Inferior parietal cortex (tissue), 1 donor: ENCODE data around the gene KRTAP6-2.

Experiments
- DNase-seq: peaks from one replicate; pipeline ENCODE4 v3.0.0-alpha.2; 2016; ENCODE audit errors: extremely low spot score

The KRTAP6-2 gene, protein sequence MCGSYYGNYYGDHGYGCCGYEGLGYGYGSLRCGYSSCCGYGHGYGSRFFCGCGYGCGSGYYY

DNA sequence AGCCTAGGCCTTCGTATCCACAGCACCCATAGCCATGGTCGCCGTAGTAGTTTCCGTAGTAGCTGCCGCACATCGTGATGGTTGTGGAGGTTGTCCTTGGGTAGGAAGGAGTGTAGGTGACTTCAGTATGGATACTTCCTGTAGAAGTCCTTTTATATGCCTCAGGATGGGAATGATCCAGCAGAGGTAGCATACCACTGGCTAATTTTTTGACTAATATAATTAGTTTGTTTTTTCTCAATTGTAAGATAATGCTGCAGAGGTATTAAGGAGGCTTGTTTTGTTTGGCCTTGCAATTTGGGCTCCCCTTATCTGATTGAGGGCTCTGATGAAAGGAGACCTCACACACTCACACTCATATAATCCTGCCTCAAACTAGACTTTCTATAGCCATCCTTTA lies at the start of gene KRTAP6-2:
Gene KRTAP6-2, minus strand, starts transcription at position 101 of the 400 bp plus-strand sequence. Its CDS starts 28 bp downstream, at position 73.
- DNase-seq: no peak

DNA sequence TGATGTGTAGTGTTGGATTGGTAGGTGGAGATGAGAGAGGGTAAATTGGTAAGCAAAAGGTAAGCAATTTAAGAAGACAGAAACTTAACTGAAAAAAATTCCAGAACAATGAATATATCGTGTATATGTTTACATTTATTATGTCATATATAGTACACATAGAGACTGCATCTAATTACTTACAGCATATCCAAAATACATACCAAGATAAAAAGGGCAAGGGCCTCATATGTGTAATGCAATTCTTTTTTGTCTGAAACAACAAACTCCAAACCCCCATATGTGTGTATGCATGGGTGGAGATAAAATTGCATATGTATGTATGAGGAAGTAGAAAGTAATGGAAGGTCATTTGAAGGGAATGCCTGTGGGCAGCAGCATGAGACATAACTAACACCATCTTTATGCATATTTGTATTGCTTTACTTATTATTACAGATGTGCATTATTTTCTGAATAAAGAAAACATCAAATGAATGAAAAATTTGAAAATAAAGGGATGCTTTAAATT lies 48.3 kb upstream of the KRTAP6-2 start:
- no peak for DNase-seq

DNA sequence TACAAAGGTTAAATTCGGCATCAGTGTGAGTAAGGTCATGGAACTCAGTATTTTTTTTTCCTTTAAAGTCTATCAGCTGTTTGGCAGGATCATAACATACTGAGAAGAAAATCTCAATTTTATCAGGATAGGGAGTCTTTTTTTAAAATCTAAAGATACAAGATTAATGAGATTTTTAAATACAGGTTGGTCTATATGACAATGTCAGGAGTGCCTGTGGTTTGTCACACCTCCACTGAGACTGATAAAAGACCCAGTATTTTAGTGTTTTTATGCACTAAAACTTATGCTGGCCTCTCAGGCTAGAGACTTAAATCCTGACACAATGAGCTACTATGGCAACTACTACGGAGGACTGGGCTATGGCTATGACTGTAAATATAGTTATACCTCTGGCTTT lies 43.9 kb upstream of the KRTAP6-2 start, which contains the start of gene KRTAP20-3:
Gene KRTAP20-3, plus strand, starts transcription at position 301 of the 400 bp plus-strand sequence.
- no peak for DNase-seq

DNA sequence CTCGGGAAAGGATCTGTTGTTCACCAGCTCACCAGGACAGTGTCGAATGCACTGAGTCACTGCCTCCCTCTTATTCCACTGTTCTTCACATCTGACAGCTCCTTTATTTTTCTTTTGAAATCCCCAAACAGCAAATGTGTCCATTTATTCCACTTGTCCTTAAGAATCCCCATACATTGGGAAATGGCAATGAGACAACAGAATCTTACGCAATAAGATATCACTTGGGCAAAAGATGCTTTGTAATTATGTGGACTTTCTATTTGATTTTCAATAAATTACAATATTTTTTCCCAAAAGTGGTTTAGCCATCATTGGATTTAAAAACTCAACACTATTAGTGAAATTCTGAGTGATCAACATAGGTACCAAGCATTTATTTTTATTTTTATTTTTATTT lies 40.0 kb upstream of the KRTAP6-2 start:
- DNase-seq: no peak

DNA sequence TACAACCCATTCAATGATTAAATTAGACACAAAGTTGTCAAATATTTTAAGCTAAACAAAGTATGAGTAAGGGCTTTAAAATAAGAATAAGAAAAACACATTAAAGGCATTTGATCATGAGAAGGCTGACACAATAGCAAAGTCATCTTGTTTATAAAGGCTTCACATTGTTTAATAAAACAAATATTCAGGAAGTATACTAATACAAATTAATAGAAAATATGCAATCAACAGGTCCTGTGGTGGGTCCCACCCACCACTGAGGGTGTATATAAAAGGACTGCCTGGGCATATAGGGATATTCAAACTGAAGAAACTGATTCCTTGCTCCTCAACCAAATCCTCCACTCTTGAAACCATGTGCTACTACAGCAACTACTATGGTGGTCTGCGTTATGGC lies 36.2 kb upstream of the KRTAP6-2 start, which contains the start of gene KRTAP20-2:
Gene KRTAP20-2, plus strand, starts transcription at position 301 of the 400 bp plus-strand sequence. Its CDS starts 58 bp downstream, at position 359.
- DNase-seq: no peak

DNA sequence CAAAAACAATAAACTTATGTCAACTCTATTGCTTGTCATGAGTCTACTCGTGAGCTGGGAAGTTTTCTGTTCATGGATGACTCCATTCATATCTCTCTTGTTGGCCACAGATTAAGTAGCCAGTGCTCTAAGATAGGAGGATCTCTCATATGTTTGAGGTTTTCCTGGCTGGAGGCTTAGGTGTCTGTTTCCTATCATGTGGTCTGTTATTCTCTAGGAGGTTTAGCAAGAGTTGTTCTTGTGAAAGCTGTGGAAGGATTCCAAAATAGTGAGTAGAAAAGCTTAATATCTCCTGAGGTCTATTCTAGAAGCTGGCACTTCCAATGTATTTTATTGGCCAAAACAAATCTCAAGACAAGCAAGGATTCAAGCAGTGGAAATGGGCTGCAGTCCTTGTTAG lies 30.5 kb upstream of the KRTAP6-2 start:
- no peak for DNase-seq

DNA sequence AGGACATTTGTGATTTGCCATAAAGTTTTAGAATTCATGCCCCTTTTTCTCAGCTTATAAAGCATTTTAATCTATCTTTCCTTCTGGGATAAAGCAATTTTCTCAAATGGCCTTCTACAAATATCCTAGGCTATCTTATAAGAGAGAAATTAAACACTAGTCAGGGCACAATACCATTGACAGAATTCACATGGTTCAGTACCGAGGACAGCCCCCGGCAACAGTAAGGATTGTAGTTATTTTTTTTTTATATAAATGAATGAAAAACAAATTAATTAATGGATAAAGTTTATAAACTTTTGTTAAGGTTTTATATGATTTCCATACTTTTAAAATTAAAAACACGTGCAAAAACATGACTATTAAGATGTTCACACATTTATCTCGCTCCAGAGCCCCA lies 29.4 kb upstream of the KRTAP6-2 start:
- no peak for DNase-seq

DNA sequence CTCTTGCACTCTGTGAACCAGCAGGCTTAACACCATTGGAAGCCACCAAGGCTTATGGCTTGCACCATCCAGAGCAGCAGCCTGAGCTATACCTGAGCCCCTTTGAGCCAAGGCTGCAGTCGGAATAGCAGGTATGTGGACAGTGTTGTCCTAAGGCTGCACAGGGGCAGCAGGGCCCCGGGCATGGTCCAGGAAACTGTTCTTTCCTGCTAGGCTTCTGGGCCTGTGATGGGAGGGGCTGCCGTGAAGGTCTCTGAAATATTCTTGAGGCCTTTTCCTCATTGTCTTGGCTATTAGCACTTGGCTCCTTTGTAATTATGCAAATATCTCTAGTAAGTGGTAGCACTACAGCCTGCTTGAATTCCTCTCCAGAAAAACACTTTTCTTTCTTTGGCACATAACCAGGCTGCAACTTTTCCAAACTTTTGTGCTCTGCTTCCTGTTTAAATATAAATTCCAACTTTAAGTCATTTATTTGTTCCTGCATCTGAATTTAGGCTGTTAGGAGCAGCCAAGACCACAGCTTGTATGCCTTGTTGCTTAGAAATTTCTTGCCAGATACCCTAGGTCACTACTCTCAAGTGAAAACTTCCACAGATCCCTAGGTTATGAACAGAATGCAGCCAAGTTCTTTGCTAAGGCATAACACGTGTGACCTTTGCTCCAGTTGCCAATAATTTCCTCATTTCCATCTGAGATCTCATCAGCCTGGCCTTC lies 26.9 kb upstream of the KRTAP6-2 start:
- no peak for DNase-seq

DNA sequence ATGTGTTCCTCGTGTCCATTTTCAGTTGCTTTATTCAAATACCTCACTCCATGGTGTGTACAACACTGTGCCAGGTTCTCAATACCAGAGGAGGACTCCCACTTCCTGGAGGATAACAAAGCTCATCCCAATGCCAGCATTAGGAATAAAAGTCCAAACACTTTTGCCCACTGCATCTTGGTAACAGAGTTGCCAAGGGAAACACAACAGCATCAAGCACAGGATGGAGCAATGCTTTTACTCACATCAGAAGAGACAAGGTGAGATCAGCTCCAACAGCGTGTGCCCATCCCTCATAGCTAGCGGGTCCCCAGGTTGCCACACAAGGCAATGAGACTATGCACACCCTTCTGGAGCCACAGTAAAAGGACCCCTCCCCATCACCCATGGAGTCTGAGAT lies 24.7 kb upstream of the KRTAP6-2 start:
- DNase-seq: no peak

DNA sequence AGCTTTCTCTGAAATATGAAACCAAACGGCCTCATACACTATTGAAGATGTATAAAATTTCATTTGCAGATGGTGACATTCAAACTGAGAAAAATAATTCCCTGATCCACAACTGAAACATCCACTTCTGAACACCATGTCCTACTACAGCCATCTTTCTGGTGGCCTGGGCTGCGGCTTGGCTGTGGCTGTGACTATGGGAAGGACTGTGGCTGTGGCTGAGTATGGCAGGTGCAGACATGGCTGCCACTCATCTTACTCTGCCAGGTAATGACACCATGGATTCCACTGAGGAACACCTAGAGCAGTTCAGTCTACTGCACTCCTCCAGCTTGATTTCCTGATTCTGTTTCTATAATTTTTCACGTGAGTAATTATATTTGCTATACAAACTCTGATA lies 21.8 kb upstream of the KRTAP6-2 start, which contains the start of gene KRTAP20-4:
Gene KRTAP20-4, plus strand, starts transcription at position 106 of the 400 bp plus-strand sequence.
- no peak for DNase-seq

DNA sequence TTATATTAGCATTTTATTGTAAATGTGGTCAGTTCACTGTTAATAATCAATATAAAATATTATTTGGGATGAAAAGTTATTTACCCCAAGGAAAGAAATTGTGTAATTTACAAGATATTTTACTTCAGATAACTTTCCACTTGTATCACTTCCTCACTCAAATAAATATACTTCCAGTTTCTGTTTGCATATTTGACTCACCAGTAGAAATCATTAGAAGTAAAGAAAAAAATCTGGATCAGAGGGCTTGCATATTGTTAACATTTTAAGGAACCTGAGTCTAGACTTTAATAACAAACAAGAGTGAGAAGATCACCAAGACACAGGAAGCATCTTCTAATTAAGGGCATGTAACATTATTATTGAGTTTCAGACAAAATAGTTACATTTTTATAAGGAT lies 21.4 kb upstream of the KRTAP6-2 start:
- DNase-seq: no peak

DNA sequence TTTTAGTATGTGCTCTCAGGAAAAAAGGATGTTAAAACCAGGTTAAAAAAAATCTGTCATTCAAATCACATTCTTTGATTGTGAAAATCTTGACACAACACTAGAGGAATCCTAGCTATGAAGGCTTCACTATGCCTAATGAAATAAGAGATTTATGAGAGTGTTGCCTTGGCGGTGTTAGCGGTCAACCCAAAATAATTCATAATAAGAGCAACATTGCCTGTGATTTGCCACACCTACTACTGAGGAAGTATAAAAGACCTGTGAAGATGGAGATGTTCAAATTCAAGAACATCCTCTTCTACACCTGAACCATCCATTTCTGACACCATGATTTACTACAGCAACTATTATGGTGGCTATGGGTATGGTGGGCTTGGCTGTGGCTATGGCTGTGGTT lies 17.4 kb upstream of the KRTAP6-2 start, which contains the start of gene KRTAP20-1:
Gene KRTAP20-1, plus strand, starts transcription at position 301 of the 400 bp plus-strand sequence. Its CDS starts 30 bp downstream, at position 331.
- DNase-seq: no peak

DNA sequence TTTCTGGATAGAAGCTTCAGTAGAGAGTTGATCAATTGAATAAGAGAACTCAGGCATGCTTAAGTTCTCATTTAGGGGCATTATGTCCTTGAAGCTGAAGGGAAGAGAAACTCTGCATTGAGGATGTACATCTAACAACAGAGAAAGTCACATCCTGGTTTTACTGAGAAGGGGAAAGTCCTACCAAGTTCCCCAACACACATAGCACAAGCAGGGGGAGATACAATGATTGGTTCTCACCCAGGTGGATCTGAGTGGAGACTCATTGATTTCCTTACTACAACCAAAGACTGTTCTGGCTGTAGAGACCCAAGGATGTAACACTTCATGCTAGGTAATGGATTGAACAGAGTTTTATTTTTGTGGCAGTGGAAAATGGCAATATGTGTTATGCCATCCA lies 16.5 kb upstream of the KRTAP6-2 start:
- DNase-seq: no peak

DNA sequence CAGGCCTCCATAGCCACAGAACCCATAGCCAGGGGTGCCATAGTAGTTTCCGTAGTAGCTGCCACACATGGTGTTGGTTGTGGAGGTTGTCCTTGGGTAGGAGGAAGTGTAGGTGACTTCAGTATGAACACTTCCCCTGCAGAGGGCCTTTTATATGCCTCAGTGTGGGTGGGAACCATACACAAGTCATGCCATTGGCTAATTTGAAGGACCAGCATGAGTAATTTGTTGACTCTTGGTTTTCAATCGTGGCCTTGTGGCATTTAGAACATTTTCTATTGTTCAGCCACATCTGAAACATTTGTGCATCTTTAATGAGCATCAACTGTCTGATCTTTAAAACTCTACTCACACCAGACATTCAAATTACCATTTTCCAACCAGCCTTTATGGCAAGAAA lies 15.1 kb upstream of the KRTAP6-2 start, which contains the start of gene KRTAP6-1:
Gene KRTAP6-1, minus strand, starts transcription at position 95 of the 400 bp plus-strand sequence. Its CDS starts 26 bp downstream, at position 69.
- DNase-seq: no peak

DNA sequence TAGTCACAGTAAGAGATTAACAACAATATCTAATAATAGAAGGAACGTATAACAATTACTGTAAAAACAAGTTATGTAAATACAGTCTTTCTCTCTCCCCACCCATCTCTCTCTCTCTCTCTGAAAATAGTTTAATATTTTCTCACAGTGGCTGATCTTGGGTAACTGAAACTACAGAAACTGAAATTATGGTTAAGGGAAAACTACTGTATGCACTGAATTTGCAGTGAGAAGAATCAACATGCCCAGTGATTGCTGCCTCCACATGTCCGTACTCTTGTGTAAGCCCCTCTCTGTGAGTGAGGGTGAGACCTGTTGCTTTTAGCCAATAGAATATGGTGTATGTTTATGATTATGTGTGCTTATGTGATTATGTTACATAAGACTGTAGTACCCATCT lies 13.4 kb upstream of the KRTAP6-2 start:
- DNase-seq: no peak

DNA sequence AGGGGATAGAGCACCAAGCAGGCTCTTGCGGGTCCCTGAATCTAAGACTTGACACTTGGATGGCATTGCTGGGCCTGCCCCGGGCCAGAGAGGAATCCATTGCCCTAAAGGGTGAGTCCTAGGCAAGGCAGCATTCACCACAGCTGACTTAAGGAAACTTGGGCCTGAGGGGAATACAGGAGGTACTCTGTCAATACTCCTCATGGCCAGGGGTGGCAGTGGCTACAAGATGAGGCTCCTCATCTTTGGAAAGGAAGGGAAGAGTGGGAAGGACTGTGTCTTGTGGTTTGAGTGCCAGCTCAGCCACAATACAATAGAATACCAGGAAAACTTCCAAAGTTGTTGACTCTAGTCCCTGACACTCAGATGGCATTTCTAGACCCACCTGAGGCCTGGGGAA lies 7.3 kb upstream of the KRTAP6-2 start:
- DNase-seq: no peak

DNA sequence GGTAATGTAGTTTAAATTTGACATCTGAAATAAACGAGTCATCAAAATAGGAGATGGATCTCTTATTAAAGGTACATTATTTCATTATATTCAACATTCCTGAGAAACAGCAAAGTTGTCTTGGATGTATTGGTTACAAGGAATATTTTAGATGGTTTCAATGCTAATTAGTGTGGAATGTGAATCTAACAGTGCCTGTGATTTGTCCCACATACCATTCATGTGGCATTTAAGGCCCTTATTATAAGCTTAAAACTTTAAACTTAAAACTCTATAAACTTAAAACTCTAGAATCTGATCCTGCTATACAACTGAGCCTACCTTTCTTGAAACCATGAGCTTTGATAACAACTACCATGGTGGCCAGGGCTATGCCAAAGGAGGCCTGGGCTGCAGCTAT lies 2.1 kb upstream of the KRTAP6-2 start, which contains the start of gene KRTAP22-1:
Gene KRTAP22-1, plus strand, starts transcription at position 301 of the 400 bp plus-strand sequence.
- no peak for DNase-seq

DNA sequence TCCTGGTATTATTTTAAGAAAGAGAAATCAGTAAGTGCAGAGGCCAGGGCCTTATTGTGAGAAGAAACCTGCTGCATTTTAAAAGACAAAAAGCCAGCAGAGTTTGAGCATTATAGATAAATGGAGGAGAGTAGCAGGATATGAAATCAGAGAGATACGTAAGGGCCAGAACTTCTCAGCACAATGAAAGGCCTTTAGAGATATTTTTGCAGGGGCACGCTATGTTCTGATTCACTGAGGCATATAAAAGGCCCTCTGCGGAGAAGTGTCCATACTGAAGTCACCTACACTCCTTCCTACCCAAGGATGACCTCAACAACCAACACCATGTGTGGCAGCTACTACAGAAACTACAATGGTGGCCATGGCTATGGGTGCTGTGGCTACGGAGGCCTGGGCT lies 6.6 kb downstream of the KRTAP6-2 start, which contains the start of gene KRTAP6-3:
Gene KRTAP6-3, plus strand, starts transcription at position 301 of the 400 bp plus-strand sequence. Its CDS starts 6 bp downstream, at position 307.
- DNase-seq: no peak

DNA sequence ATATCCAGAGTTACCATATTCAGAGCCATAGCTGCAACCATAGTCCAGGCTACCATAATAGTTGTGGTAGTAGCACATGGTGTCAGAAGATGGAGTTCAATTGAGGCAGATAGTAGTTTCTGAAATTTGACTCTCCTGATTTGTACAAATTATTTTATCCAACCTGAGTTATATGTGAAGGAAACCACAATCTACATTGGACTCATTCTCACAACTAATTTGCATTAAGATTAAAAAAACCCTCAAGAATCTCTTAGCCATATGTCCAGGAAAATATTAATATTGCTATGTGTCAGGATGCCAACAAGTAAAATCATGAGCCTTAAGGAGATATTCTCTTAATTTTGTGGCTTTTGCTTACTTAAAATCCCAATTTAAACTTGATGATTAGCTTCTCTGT lies 8.4 kb downstream of the KRTAP6-2 start, which contains the start of gene KRTAP22-2:
Gene KRTAP22-2, minus strand, starts transcription at position 101 of the 400 bp plus-strand sequence.
- no peak for DNase-seq

DNA sequence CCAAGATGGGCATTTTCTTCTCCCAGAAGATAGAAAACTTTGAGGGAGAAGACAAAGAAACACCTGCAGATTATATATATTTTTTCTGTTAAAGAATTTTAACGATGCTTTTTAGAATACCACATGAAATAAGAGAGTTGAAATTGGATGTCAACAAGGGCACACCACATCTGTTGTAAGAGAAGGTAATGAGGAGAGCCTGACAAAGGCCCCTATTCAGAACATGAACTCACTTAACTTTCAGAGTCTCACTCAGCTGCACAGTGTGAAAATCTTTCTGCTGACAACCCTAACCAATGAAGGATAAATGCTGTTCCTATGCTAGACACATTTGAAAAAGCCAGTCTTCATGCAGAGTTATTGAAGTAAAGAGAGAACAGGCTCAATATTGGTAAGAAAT lies 15.8 kb downstream of the KRTAP6-2 start:
- DNase-seq: no peak

DNA sequence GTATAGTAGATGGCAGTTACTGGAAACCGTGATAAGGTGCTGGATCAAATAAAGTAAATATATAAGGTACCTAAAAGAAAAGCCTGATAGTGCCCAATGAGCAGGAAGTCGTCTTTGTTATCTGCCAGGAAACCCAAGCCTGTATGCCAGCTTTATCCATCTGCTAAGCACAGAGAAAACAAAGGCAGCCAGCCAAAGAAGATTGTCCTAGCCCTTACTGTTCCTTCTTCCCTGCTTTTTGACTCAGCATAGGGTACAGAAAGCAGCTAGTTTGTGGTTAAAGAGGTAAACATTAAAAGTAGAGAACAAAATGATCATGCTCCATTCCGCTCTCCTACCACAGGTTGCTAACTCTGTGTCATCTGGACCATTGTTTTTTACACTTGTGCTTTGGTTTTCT lies 18.6 kb downstream of the KRTAP6-2 start:
- no peak for DNase-seq

DNA sequence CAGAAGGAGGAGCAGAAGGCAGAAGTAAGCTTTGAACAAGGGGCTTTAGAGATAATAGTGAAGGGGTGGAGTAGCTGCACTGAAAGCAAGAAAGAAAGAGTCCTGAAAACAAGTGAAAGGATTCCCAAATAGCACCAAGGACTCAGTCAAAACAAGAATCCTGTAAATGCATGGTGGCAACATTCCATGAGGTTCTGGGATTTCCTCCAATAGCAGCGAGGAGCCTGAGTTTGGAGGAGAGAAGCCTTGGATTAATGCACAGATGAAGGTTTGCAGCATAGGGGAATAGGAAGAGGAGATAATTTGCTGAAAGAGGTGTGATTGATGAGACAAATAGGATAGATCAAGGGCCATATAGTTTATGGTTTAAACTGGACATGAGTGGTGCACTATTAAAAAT lies 19.4 kb downstream of the KRTAP6-2 start:
- DNase-seq: no peak

DNA sequence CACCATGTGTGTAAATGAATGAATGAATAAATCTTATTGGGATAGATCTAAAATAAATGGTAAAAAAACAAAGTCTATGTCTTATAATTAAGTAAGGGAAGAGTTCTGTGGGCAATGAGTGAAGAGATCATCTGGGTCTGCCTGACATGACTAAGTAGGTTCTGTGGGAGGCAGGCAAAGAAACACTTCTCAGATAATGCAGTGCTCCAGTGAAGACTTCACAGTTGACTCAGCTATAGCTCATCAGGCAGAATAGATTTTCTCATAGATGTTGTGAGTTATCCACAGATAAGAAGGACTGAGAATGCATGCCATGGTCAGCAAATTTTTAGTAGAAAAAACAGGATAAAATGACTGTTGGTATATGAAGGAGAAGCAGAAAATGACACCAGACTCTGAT lies 20.9 kb downstream of the KRTAP6-2 start:
- DNase-seq: no peak
